Transverse colon (tissue), 4 donors: ENCODE measurements around the gene ADAT1.
A peak's percentile ranks its signal among the peaks of the same experiment; 100 is the strongest.

ENCODE experiments used
- CTCF ChIP-seq, 5 experiments: fragments of 200-600 bp in 3 of 5; fragments of 450-650 bp in 2 of 5; sonication (generic) in 3 of 5; IDR thresholded peaks; 1 replicate in 2 of 5; 2 replicates in 3 of 5; pipeline ENCODE4 v1.5.1; 2016 to 2017; ENCODE audit warnings: antibody characterized with exemption in 5 of 5, inconsistent platforms in 3 of 5, mild to moderate bottlenecking in 2 of 5, moderate library complexity in 1 of 5
- POLR2A ChIP-seq: fragments of 450-650 bp; IDR thresholded peaks from one replicate; pipeline ENCODE4 v1.6.1; 2016; ENCODE audit warnings: antibody characterized with exemption, mild to moderate bottlenecking, moderate library complexity
- POLR2AphosphoS5 ChIP-seq, 3 donors: sonication (generic); formaldehyde crosslinking; IDR thresholded peaks; one replicate each; pipeline ENCODE4 v1.6.1; 2016; ENCODE audit warnings: antibody characterized with exemption in 3 of 3

- TF ChIP-seq CTCF (IDR thresholded peaks at IDR 0.05): no peak
- TF ChIP-seq POLR2A: no peak
- TF ChIP-seq POLR2AphosphoS5 (IDR thresholded peaks at IDR 0.05): peak in 2 of 3 donors; percentile 9 to 51
These were observed 25.4 kb upstream of the ADAT1 start for GRCh38 chr16:75648265-75649076.
